B cell (primary cell): ENCODE data around the gene PAPSS2. TPM values are rescaled to one million over a fixed set of nuclear protein-coding genes. Genes with fewer than 3 reads are reported as not detected.

Experiments used
- ATAC-seq: fragments of 200-7000 bp; cut with Tn5 transposase; one replicate; pipeline ENCODE4 v1.10.0; 2021; ENCODE audit warnings: low read depth, mild to moderate bottlenecking, moderate number of reproducible peaks, moderate library complexity
- CTCF ChIA-PET: fragments of 350-600 bp; sonication (Branson Sonifier 250); formaldehyde crosslinking; loops from one replicate; lab custom pipeline; 2021; ENCODE audit warnings: antibody characterized with exemption, inconsistent platforms; lab: Charles Lee
- POLR2A ChIA-PET: fragments of 350-600 bp; sonication (Branson Sonifier 250); formaldehyde crosslinking; loops from one replicate; lab custom pipeline; 2021; ENCODE audit warnings: antibody characterized with exemption; lab: Charles Lee
- DNase-seq: peaks from one replicate; pipeline ENCODE4 v3.0.0; 2013
- H2AFZ ChIP-seq: 2 replicates; pipeline ENCODE4 v1.6.1; 2012; ENCODE audit warnings: mild to moderate bottlenecking, low read depth, low read length; ENCODE audit not compliant: insufficient read depth, poor library complexity, severe bottlenecking
- H3K27ac ChIP-seq, 2 donors: 1 replicate in 1 of 2; 2 replicates in 1 of 2; pipeline ENCODE4 v1.5.1; 2012 to 2013; ENCODE audit warnings: low read length in 2 of 2, mild to moderate bottlenecking in 2 of 2, moderate library complexity in 1 of 2
- H3K27me3 ChIP-seq, 4 experiments: fragments of 200-600 bp in 1 of 4; sonication (generic) in 1 of 4; replicated peaks in 1 of 4; 1 replicate in 2 of 4; 2 replicates in 2 of 4; pipeline versions ENCODE4 v1.6.1 to v1.7.0; 2013 to 2016; ENCODE audit warnings: low read length in 3 of 4, mild to moderate bottlenecking in 2 of 4, mixed read lengths in 1 of 4, moderate library complexity in 1 of 4; ENCODE audit not compliant: insufficient read depth in 4 of 4, control insufficient read depth in 3 of 4; ENCODE audit errors: control extremely low read depth in 1 of 4
- H3K36me3 ChIP-seq, 2 experiments: replicated peaks in 1 of 2; 1 replicate in 1 of 2; 2 replicates in 1 of 2; pipeline versions ENCODE4 v1.6.1 to v1.7.1; 2013; ENCODE audit warnings: low read length in 1 of 2; ENCODE audit not compliant: insufficient read depth in 2 of 2, control insufficient read depth in 1 of 2; ENCODE audit errors: control extremely low read depth in 1 of 2, extremely low read depth in 1 of 2
- H3K4me1 ChIP-seq, 2 donors: fragments of 200-600 bp in 1 of 2; sonication (generic) in 1 of 2; 1 replicate in 1 of 2; 2 replicates in 1 of 2; pipeline versions ENCODE4 v1.5.1 to v1.6.1; 2013 to 2017; ENCODE audit warnings: low read length in 2 of 2; ENCODE audit not compliant: control insufficient read depth in 2 of 2, insufficient read depth in 2 of 2
- H3K4me2 ChIP-seq: replicated peaks from 2 replicates; pipeline ENCODE3; 2012; ENCODE audit warnings: mild to moderate bottlenecking, low read depth, low read length; ENCODE audit not compliant: poor library complexity, severe bottlenecking
- H3K4me3 ChIP-seq, 5 experiments: fragments of 200-600 bp in 1 of 5; sonication (generic) in 1 of 5; 1 replicate in 3 of 5; 2 replicates in 2 of 5; pipeline versions ENCODE4 v1.5.1 to v1.7.0; 2011 to 2016; ENCODE audit warnings: low read length in 4 of 5, mild to moderate bottlenecking in 4 of 5, low read depth in 2 of 5, control low read depth in 1 of 5, moderate library complexity in 1 of 5; ENCODE audit not compliant: insufficient read depth in 1 of 5; ENCODE audit errors: control extremely low read depth in 1 of 5, extremely low read depth in 1 of 5
- H3K79me2 ChIP-seq: fragments of 200-600 bp; sonication (generic); one replicate; pipeline ENCODE4 v1.6.0; 2016; ENCODE audit warnings: low read length; ENCODE audit not compliant: control insufficient read depth, insufficient read depth
- H3K9ac ChIP-seq: fragments of 200-600 bp; sonication (generic); 2 replicates; pipeline ENCODE4 v1.6.1; 2017; ENCODE audit warnings: mild to moderate bottlenecking, low read length, moderate library complexity
- H3K9me3 ChIP-seq, 3 donors: one replicate each; pipeline versions ENCODE4 v1.6.1 to v1.7.1; 2013; ENCODE audit warnings: low read length in 2 of 3; ENCODE audit not compliant: control insufficient read depth in 2 of 3, insufficient read depth in 1 of 3; ENCODE audit errors: control extremely low read depth in 1 of 3
- H4K20me1 ChIP-seq: 2 replicates; pipeline ENCODE4 v1.6.0; 2012; ENCODE audit warnings: mild to moderate bottlenecking, low read length; ENCODE audit not compliant: insufficient read depth, control insufficient read depth, poor library complexity, severe bottlenecking
- H3K27ac Mint-ChIP-seq: one replicate; pipeline ENCODE4 v1.8.0; 2021; ENCODE audit warnings: mixed read lengths
- H3K27me3 Mint-ChIP-seq: one replicate; pipeline ENCODE4 v1.8.0; 2021; ENCODE audit warnings: mixed read lengths
- H3K4me1 Mint-ChIP-seq: one replicate; pipeline ENCODE4 v1.8.0; 2021; ENCODE audit warnings: mixed read lengths
- H3K4me3 Mint-ChIP-seq: one replicate; pipeline ENCODE4 v1.8.0; 2021; ENCODE audit warnings: mixed read lengths
- H3K9me3 Mint-ChIP-seq: one replicate; pipeline ENCODE4 v1.8.0; 2022; ENCODE audit warnings: mixed read lengths; ENCODE audit not compliant: insufficient read depth
- CTCF ChIP-seq: fragments of 200-600 bp; IDR thresholded peaks from one replicate; pipeline ENCODE4 v1.8.0; 2022; ENCODE audit warnings: antibody characterized with exemption, mild to moderate bottlenecking
- EZH2 ChIP-seq: IDR thresholded peaks from 2 replicates; pipeline ENCODE4 v1.6.1; 2012; ENCODE audit warnings: borderline replicate concordance, low read depth, mild to moderate bottlenecking, moderate library complexity, low read length; ENCODE audit not compliant: insufficient read depth, poor library complexity, severe bottlenecking
- WGBS: methylation state at CpG from one replicate; pipeline ENCODE4 v1.1.5; 2013; ENCODE audit warnings: missing lambda C conversion rate; ENCODE audit not compliant: insufficient coverage; 5-methylcytosine and 5-hydroxymethylcytosine counted together
- intact Hi-C: fragments of 100-400 bp; cut with micrococcal nuclease; formaldehyde crosslinking; loops from one replicate; pipeline ENCODE4 v1.10.0; 2022
- polyA plus RNA-seq: library from polyadenylated mRNA; depleted of rRNA; stranded (reverse); fragments of >200 nt; gene quantifications from 2 replicates; pipeline ENCODE4 v1.2.3, GENCODE V29; 2012
- total RNA-seq, 2 donors: library from RNA; stranded (reverse); fragments of 120-200 nt in 1 of 2; gene quantifications; 1 replicate in 1 of 2; 2 replicates in 1 of 2; pipeline versions ENCODE4 v1.2.3 to v1.2.4, GENCODE V29; 2013 to 2022

PAPSS2 gene
- total and polyA plus RNA-seq, 2 donors (not counting 1 experiment from before 2014, with no cell fraction given) = not detected

GRCh38 chr10:87706731-87707130 is 47.1 kb downstream of the PAPSS2 start:
- H3K27ac Mint-ChIP-seq = no peak overlapping the region
- WGBS = 93% methylated on average over 4 of the region's 4 CpGs
- ChIA-PET POLR2A (no interaction called here), CTCF (no interaction called here)
- Histone ChIP-seq H3K9ac (no peak overlapping the region), H3K4me2 (no peak overlapping the region), H3K4me1 (no peaks in the 10 kb centered on the region), H3K36me3 (no peaks in the 10 kb centered on the region), H2AFZ (no peak overlapping the region), H4K20me1 (no peaks in the 10 kb centered on the region), H3K27me3 (no peaks in the 10 kb centered on the region), H3K27ac (no peak overlapping the region), H3K9me3 (no peaks in the 10 kb centered on the region), H3K79me2 (no peaks in the 10 kb centered on the region), H3K4me3 (no peak overlapping the region)
- H3K27me3 Mint-ChIP-seq = peaks cover 3% of the 10 kb centered on the region
- ATAC-seq (no peak), DNase-seq (no peak)
- H3K9me3 Mint-ChIP-seq = no peaks in the 10 kb centered on the region
- no peak for TF ChIP-seq CTCF
- no peak for TF ChIP-seq EZH2
- intact Hi-C loops = no loop called here
- no peak overlapping the region for H3K4me3 Mint-ChIP-seq
- H3K4me1 Mint-ChIP-seq = no peaks in the 10 kb centered on the region

- Mint-ChIP-seq H3K27me3 (peaks cover 3% of the 10 kb centered on the region), H3K4me3 (no peak overlapping the region), H3K27ac (no peak overlapping the region), H3K4me1 (no peaks in the 10 kb centered on the region), H3K9me3 (no peaks in the 10 kb centered on the region)
- no peaks in the 10 kb centered on the region for H3K4me1 ChIP-seq
- no CpG with 5 or more reads among the region's 4 CpGs for WGBS
- H3K9ac ChIP-seq = no peak overlapping the region
- ChIA-PET POLR2A (no interaction called here), CTCF (no interaction called here)
- no peak overlapping the region for H3K4me2 ChIP-seq
- no peak for DNase-seq
- H2AFZ ChIP-seq = no peak overlapping the region
- H4K20me1 ChIP-seq = no peaks in the 10 kb centered on the region
- H3K79me2 ChIP-seq = no peaks in the 10 kb centered on the region
- ATAC-seq = no peak
- intact Hi-C loops = no loop called here
- H3K9me3 ChIP-seq = no peaks in the 10 kb centered on the region
- no peak overlapping the region for H3K4me3 ChIP-seq
- no peaks in the 10 kb centered on the region for H3K27me3 ChIP-seq
- H3K27ac ChIP-seq = no peak overlapping the region
- no peaks in the 10 kb centered on the region for H3K36me3 ChIP-seq
- TF ChIP-seq EZH2 (no peak), CTCF (no peak)
These were observed 47.6 kb downstream of the PAPSS2 start for GRCh38 chr10:87707254-87707653.
